HepG2 (cell line): Measurements from ENCODE around the gene ZC3H7B. TPM values are rescaled to one million over a fixed set of nuclear protein-coding genes. Genes with fewer than 3 reads are reported as not detected.

Experiments used
- AHDC1 ChIP-seq: sonication (generic); formaldehyde crosslinking; IDR thresholded peaks from 2 replicates; pipeline ENCODE4 v1.5.1; 2020; ENCODE audit warnings: mild to moderate bottlenecking, missing genetic modification reagents, borderline replicate concordance
- ATF1 ChIP-seq: IDR thresholded peaks from 2 replicates; pipeline ENCODE4 v1.6.1; 2016; ENCODE audit warnings: mild to moderate bottlenecking, control low read depth
- CCDC6 ChIP-seq: sonication (generic); formaldehyde crosslinking; IDR thresholded peaks from 2 replicates; pipeline ENCODE4 v1.8.1; 2022; ENCODE audit warnings: mild to moderate bottlenecking, missing genetic modification reagents, moderate library complexity
- HNF1B ChIP-seq: sonication (generic); formaldehyde crosslinking; IDR thresholded peaks from 2 replicates; pipeline ENCODE4 v1.5.1; 2020; ENCODE audit warnings: mild to moderate bottlenecking, moderate library complexity, missing genetic modification reagents
- IKZF1 ChIP-seq: fragments of 450-650 bp; IDR thresholded peaks from 2 replicates; pipeline ENCODE4 v1.7.1; 2016
- IRF2 ChIP-seq: IDR thresholded peaks from 2 replicates; pipeline ENCODE4 v1.6.1; 2018; ENCODE audit warnings: missing genetic modification reagents, missing compliant biosample characterization
- NR2F1 ChIP-seq, 2 experiments: fragments of 450-650 bp in 1 of 2; formaldehyde crosslinking in 1 of 2; IDR thresholded peaks; 2 replicates each; pipeline versions ENCODE4 v1.5.0 to v1.6.1; 2016 to 2020; ENCODE audit warnings: mild to moderate bottlenecking in 1 of 2, missing compliant biosample characterization in 1 of 2, missing genetic modification reagents in 1 of 2, moderate library complexity in 1 of 2
- NRL ChIP-seq: sonication (generic); formaldehyde crosslinking; IDR thresholded peaks from 2 replicates; pipeline ENCODE4 v1.5.0; 2020; ENCODE audit warnings: missing genetic modification reagents, mild to moderate bottlenecking, moderate library complexity, borderline replicate concordance
- PLRG1 ChIP-seq: fragments of 450-650 bp; conservative IDR thresholded peaks from 2 replicates; pipeline ENCODE4 v1.6.1; 2016
- RXRA ChIP-seq: sonication (generic); formaldehyde crosslinking; IDR thresholded peaks from 2 replicates; pipeline ENCODE4 v1.5.1; 2020; ENCODE audit warnings: missing genetic modification reagents
- SMAD1 ChIP-seq: sonication (generic); formaldehyde crosslinking; IDR thresholded peaks from 2 replicates; pipeline ENCODE4 v1.4.0; 2020; ENCODE audit warnings: missing genetic modification reagents, low read depth, mild to moderate bottlenecking, borderline replicate concordance
- SOX13 ChIP-seq, 3 experiments: fragments of 450-650 bp in 1 of 3; sonication (generic) in 1 of 3; formaldehyde crosslinking in 1 of 3; IDR thresholded peaks in 2 of 3; conservative IDR thresholded peaks in 1 of 3; 2 replicates each; pipeline versions ENCODE4 v1.5.0 to v1.6.1; 2016 to 2020; ENCODE audit warnings: antibody characterized with exemption in 1 of 3, mild to moderate bottlenecking in 1 of 3, missing compliant biosample characterization in 1 of 3, missing genetic modification reagents in 1 of 3, moderate library complexity in 1 of 3
- SOX5 ChIP-seq: IDR thresholded peaks from 2 replicates; pipeline ENCODE4 v1.6.1; 2016; ENCODE audit warnings: borderline replicate concordance
- TEAD2 ChIP-seq: sonication (generic); formaldehyde crosslinking; IDR thresholded peaks from 2 replicates; pipeline ENCODE4 v1.9.0; 2021; ENCODE audit warnings: missing genetic modification reagents
- ZBTB43 ChIP-seq: sonication (generic); formaldehyde crosslinking; conservative IDR thresholded peaks from 2 replicates; pipeline ENCODE4 v1.4.0; 2020; ENCODE audit warnings: missing genetic modification reagents
- ZBTB7A ChIP-seq: sonication (generic); formaldehyde crosslinking; IDR thresholded peaks from 2 replicates; pipeline ENCODE4 v1.8.0; 2022; ENCODE audit warnings: mild to moderate bottlenecking, missing genetic modification reagents
- ZNF101 ChIP-seq: sonication (generic); formaldehyde crosslinking; IDR thresholded peaks from 2 replicates; pipeline ENCODE4 v1.4.0; 2020; ENCODE audit warnings: mild to moderate bottlenecking, low read depth, missing genetic modification reagents, borderline replicate concordance
- ZNF160 ChIP-seq: sonication (generic); formaldehyde crosslinking; IDR thresholded peaks from 2 replicates; pipeline ENCODE4 v1.8.0; 2022; ENCODE audit warnings: mild to moderate bottlenecking, inconsistent platforms, missing genetic modification reagents
- ZNF205 ChIP-seq: IDR thresholded peaks from 2 replicates; pipeline ENCODE4 v1.6.1; 2018; ENCODE audit warnings: missing biosample characterization, missing genetic modification reagents
- ZNF431 ChIP-seq: sonication (generic); formaldehyde crosslinking; IDR thresholded peaks from 2 replicates; pipeline ENCODE4 v1.9.0; 2022; ENCODE audit warnings: missing genetic modification reagents, low read depth, mild to moderate bottlenecking, borderline replicate concordance
- ZSCAN29 ChIP-seq: sonication (generic); formaldehyde crosslinking; conservative IDR thresholded peaks from 2 replicates; pipeline ENCODE4 v1.4.0; 2020; ENCODE audit warnings: mild to moderate bottlenecking, missing genetic modification reagents
- polyA plus RNA-seq, 8 experiments: library from polyadenylated mRNA; depleted of rRNA in 3 of 8; stranded (reverse) in 7 of 8; unstranded in 1 of 8; fragments of >200 nt; fragmentation: Illumina TruSeq in 4 of 8; extraction: Trizol in 4 of 8; gene quantifications; 2 replicates each; pipeline versions ENCODE4 v1.2.1 to v1.2.3, GENCODE V29; 2011 to 2016; ENCODE audit warnings: low read depth in 4 of 8, missing spikeins in 1 of 8, mixed read lengths in 1 of 8; ENCODE audit not compliant: insufficient read depth in 1 of 8
- total RNA-seq, 5 experiments: library from RNA; depleted of rRNA; stranded (reverse); fragments of >200 nt; fragmentation: Illumina TruSeq; extraction: Trizol; gene quantifications; 2 replicates each; pipeline ENCODE4 v1.2.3, GENCODE V29; 2016; ENCODE audit warnings: low read depth in 1 of 5

ZC3H7B gene
- total and polyA plus RNA-seq, 2 of the 13 experiments (the other 11 are each of a cell fraction or from before 2014, with no cell fraction given): 26.4 to 37.2 TPM

- peak; percentile 72; the same call in 1 of the 2 replicates for TF ChIP-seq AHDC1
- TF ChIP-seq SMAD1 (CRISPR knock-in tag): peak; percentile 49; the same call in 1 of the 2 replicates
- no peak for TF ChIP-seq ZNF205 (CRISPR knock-in tag)
- peak; percentile 86 to 88 for TF ChIP-seq NR2F1 (CRISPR knock-in tag; IDR thresholded peaks at IDR 0.05)
- no peak for TF ChIP-seq PLRG1
- TF ChIP-seq ZNF101: no peak
- peak; percentile 78; the same call in 1 of the 2 replicates for TF ChIP-seq CCDC6 (CRISPR knock-in tag)
- TF ChIP-seq ZBTB43 (CRISPR knock-in tag): 0 out of 2 replicates have a peak, but pooled peaks have one; percentile 8
- TF ChIP-seq ZBTB7A: peak; percentile 83; the same call in 1 of the 2 replicates
- peak; percentile 71 for TF ChIP-seq HNF1B (CRISPR knock-in tag)
- no peak; the same call in 1 of the 2 replicates for TF ChIP-seq ZNF431 (CRISPR knock-in tag)
- no peak for TF ChIP-seq ZNF160 (CRISPR knock-in tag)
- TF ChIP-seq SOX13 (IDR thresholded peaks at IDR 0.05): no peak
- peak in 1 of 2 experiments; percentile 72; a peak in 2 of 4 replicates for TF ChIP-seq SOX13 (CRISPR knock-in tag; conservative IDR thresholded peaks at IDR 0.05 in 1 of 2, IDR thresholded peaks at IDR 0.05 in 1 of 2)
- TF ChIP-seq IKZF1: no peak
- peak; percentile 61; the same call in 1 of the 2 replicates for TF ChIP-seq IRF2 (CRISPR knock-in tag)
- TF ChIP-seq ZSCAN29 (CRISPR knock-in tag): peak; percentile 74; the same call in 1 of the 2 replicates
- TF ChIP-seq SOX5: peak; percentile 69; the same call in 1 of the 2 replicates
- TF ChIP-seq TEAD2 (CRISPR knock-in tag): no peak
- TF ChIP-seq RXRA: peak; percentile 94
- no peak for TF ChIP-seq ATF1 (CRISPR knock-in tag)
- 0 out of 2 replicates have a peak, but pooled peaks have one; percentile 13 for TF ChIP-seq NRL
These were observed 96.0 kb downstream of the ZC3H7B start (continued) for GRCh38 chr22:41397143-41397811.
